Lung (tissue), 12 donors: ENCODE results near the gene SPECC1. TPM values are rescaled to one million over a fixed set of nuclear protein-coding genes. Genes with fewer than 3 reads are reported as not detected.

Source experiments
- ATAC-seq: fragments of 200-7000 bp; cut with Tn5 transposase; one replicate; pipeline ENCODE4 v1.9.1; 2020; ENCODE audit warnings: moderate number of reproducible peaks; ENCODE audit not compliant: insufficient read depth, low FRiP score
- DNase-seq, 3 donors: peaks; one replicate each; pipeline ENCODE4 v3.0.0-alpha.2; 2013 to 2017
- H3K27ac ChIP-seq, 2 donors: one replicate each; pipeline ENCODE4 v1.5.1; 2013; ENCODE audit warnings: mild to moderate bottlenecking in 2 of 2, moderate library complexity in 2 of 2, control low read depth in 1 of 2, inconsistent platforms in 1 of 2, low read depth in 1 of 2, low read length in 1 of 2
- H3K27me3 ChIP-seq, 3 donors: one replicate each; pipeline ENCODE4 v1.5.1; 2013; ENCODE audit warnings: low read length in 2 of 3; ENCODE audit not compliant: control insufficient read depth in 3 of 3, insufficient read depth in 3 of 3
- H3K36me3 ChIP-seq, 4 donors: one replicate each; pipeline ENCODE4 v1.5.1; 2013; ENCODE audit warnings: low read length in 4 of 4, mild to moderate bottlenecking in 1 of 4, moderate library complexity in 1 of 4; ENCODE audit not compliant: control insufficient read depth in 4 of 4, insufficient read depth in 4 of 4
- H3K4me1 ChIP-seq, 5 donors: one replicate each; pipeline ENCODE4 v1.5.1; 2013; ENCODE audit warnings: low read length in 5 of 5, mild to moderate bottlenecking in 2 of 5, moderate library complexity in 1 of 5; ENCODE audit not compliant: control insufficient read depth in 5 of 5, insufficient read depth in 5 of 5
- H3K4me3 ChIP-seq: one replicate; pipeline ENCODE4 v1.5.1; 2013; ENCODE audit warnings: mild to moderate bottlenecking, control low read depth, moderate library complexity
- H3K9ac ChIP-seq, 2 donors: one replicate each; pipeline ENCODE4 v1.5.1; 2013; ENCODE audit warnings: low read length in 2 of 2, control low read depth in 1 of 2; ENCODE audit not compliant: insufficient read depth in 1 of 2
- H3K9me3 ChIP-seq, 4 donors: one replicate each; pipeline ENCODE4 v1.5.1; 2013; ENCODE audit warnings: low read length in 3 of 4, mild to moderate bottlenecking in 1 of 4, moderate library complexity in 1 of 4; ENCODE audit not compliant: control insufficient read depth in 4 of 4, insufficient read depth in 3 of 4
- WGBS, 2 donors: extraction: QIAGEN DNeasy Blood & Tissue Kit; methylation state at CpG; one replicate each; pipeline ENCODE4 v1.1.7; 2013; 5-methylcytosine and 5-hydroxymethylcytosine counted together
- polyA plus RNA-seq, 2 donors: library from polyadenylated mRNA; stranded (reverse); fragments of 200-250 nt; gene quantifications; one replicate each; pipeline ENCODE4 v1.2.1, GENCODE V29; 2013
- total RNA-seq, 2 donors: library from RNA; depleted of rRNA in 1 of 2; stranded (reverse); fragments of >200 nt in 1 of 2; gene quantifications; one replicate each; pipeline ENCODE4 v1.2.1, GENCODE V29; 2014 to 2021
- TF ChIP-seq, protein P1 (sequence below): IDR thresholded peaks from 2 replicates; pipeline ENCODE4 v1.5.1; 2012; ENCODE audit warnings: mild to moderate bottlenecking; ENCODE audit errors: control extremely low read depth, extremely low read depth
- donor health status: control.
- donor health status: control.
- donor health status: Bipolar disorder and iron deficiency.
- donor health status: healthy.
- donor health status: DM: yes; HTN: yes; CAD: no.

SPECC1 gene
- total and polyA plus RNA-seq, 4 donors, result 8.8 to 27.1 (median 14.7) TPM

DNA sequence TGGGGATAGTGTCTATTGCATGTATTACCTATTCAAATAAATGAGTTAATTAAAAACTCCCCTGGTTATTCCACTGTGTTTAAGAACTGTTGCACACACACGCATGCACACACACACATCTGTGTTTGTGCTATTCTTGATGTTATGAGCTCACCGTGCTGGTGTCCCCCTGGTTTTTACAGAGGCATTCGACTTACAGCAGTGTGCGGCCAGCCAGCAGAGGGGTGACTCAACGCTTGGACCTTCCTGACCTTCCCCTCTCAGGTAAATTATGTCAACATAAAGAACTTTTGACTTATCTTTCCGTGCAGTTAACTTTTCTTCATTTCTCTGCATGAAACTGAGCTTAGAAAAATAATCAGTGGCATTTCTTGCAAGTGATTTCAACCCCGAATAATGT, 244.2 kb downstream of the SPECC1 start:
- H3K9ac ChIP-seq, result no peak overlapping the region
- DNase-seq, result no peak
- no peak for ATAC-seq
- no peaks in the 10 kb centered on the region for H3K4me1 ChIP-seq
- WGBS, 2 donors, result 82 to 89% methylated on average over 7 of the region's 7 CpGs
- H3K27ac ChIP-seq, result no peak overlapping the region
- peaks cover 0 to 2% (median 0%) of the 10 kb centered on the region in 4 donors for H3K9me3 ChIP-seq
- no peaks in the 10 kb centered on the region for H3K27me3 ChIP-seq
- TF ChIP-seq, protein P1, sequence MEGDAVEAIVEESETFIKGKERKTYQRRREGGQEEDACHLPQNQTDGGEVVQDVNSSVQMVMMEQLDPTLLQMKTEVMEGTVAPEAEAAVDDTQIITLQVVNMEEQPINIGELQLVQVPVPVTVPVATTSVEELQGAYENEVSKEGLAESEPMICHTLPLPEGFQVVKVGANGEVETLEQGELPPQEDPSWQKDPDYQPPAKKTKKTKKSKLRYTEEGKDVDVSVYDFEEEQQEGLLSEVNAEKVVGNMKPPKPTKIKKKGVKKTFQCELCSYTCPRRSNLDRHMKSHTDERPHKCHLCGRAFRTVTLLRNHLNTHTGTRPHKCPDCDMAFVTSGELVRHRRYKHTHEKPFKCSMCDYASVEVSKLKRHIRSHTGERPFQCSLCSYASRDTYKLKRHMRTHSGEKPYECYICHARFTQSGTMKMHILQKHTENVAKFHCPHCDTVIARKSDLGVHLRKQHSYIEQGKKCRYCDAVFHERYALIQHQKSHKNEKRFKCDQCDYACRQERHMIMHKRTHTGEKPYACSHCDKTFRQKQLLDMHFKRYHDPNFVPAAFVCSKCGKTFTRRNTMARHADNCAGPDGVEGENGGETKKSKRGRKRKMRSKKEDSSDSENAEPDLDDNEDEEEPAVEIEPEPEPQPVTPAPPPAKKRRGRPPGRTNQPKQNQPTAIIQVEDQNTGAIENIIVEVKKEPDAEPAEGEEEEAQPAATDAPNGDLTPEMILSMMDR, result no peak
- no peak overlapping the region for H3K4me3 ChIP-seq
- peaks cover 0 to 3% (median under 1%) of the 10 kb centered on the region in 4 donors for H3K36me3 ChIP-seq

DNA sequence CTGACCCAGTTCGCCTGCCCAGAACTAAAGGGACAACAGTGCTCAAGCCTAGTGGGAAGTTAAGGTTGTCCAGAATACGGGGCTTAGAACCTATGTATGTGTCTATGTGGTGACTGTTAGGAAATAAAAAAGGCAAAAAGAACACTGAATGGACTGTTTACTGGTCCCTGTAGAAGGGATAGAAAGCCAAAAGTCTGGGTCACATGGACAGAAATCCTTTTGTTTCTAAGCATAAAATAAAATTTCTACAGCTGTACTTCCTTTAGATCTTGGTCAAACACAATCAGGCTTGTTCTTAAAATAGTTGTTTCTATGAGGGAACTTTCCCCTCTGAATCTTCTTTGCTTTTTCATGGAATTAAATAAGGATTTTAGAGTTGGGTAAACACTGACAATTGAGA, 245.4 kb downstream of the SPECC1 start:
- Histone ChIP-seq H3K9ac (no peak overlapping the region), H3K27ac (no peak overlapping the region), H3K4me3 (no peak overlapping the region), H3K27me3 (no peaks in the 10 kb centered on the region), H3K4me1 (no peaks in the 10 kb centered on the region), H3K9me3 (peaks cover 0 to 2% (median 0%) of the 10 kb centered on the region in 4 donors), H3K36me3 (peaks cover 0 to 3% (median under 1%) of the 10 kb centered on the region in 4 donors)
- ATAC-seq (no peak), DNase-seq (no peak)
- WGBS, 2 donors, result 85 to 89% methylated on average over 2 of the region's 2 CpGs
- TF ChIP-seq, protein P1, result no peak

DNA sequence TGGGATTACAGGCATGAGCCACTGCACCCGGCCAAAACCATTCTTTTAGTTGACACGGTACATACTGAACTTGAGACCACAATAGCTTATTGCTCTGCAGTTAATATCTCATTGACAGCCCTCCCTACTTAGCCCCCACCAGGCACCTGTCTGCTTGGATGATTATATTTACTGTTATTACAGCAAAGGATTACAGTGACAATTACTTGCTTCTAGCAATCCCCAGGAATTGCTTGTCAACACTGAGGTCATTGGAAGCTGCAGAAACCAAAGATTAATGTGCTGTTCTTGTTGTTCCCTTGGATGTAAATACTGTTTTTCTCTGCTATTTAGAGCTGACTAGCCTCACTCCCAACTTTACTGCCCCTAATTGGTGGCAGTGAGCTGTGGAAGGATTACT, 247.0 kb downstream of the SPECC1 start:
- WGBS, 2 donors, result 96 to 98% methylated on average over 2 of the region's 2 CpGs
- ATAC-seq (no peak), DNase-seq (no peak)
- Histone ChIP-seq H3K27ac (no peak overlapping the region), H3K36me3 (peaks cover 0 to 3% (median 1%) of the 10 kb centered on the region in 4 donors), H3K9ac (no peak overlapping the region), H3K9me3 (peaks cover 0 to 2% (median 0%) of the 10 kb centered on the region in 4 donors), H3K4me3 (no peak overlapping the region), H3K4me1 (no peaks in the 10 kb centered on the region), H3K27me3 (no peaks in the 10 kb centered on the region)
- TF ChIP-seq, protein P1, result no peak

DNA sequence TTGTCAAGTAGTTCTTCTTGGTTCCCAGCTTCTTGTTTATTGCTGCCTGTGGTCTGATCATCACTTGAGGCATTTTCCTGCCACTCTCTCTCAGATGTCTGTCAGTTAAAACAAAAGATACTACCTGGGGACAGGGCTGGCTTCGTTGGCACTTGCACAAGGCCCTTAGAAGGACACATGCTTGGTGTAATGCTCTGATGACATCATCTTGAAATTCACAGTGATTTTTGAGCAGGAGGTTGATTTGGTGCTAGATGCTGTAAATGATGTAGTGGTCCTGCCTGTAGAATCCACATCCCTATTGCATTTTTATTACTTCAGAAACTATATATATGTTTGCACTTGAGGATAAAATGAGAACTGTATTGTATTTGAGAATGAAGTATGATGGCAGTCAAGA, 247.8 kb downstream of the SPECC1 start:
- Histone ChIP-seq H3K27me3 (no peaks in the 10 kb centered on the region), H3K9ac (no peak overlapping the region), H3K9me3 (peaks cover 0 to 2% (median 0%) of the 10 kb centered on the region in 4 donors), H3K4me3 (no peak overlapping the region), H3K36me3 (peaks cover 0 to 3% (median 1%) of the 10 kb centered on the region in 4 donors), H3K4me1 (no peaks in the 10 kb centered on the region), H3K27ac (no peak overlapping the region)
- DNase-seq, result no peak
- TF ChIP-seq, protein P1, result no peak
- 87 to 92% methylated on average over 1 of the region's 1 CpG for WGBS, 2 donors
- ATAC-seq, result no peak
